Mesenchymal stem cell (in vitro differentiated cells and primary cell): ENCODE results near the gene HMGXB3.

Source experiments
- DNase-seq: peaks from one replicate; pipeline ENCODE4 v3.0.0-alpha.2; 2013
- H2AFZ ChIP-seq: one replicate; pipeline ENCODE4 v1.6.1; 2013; ENCODE audit warnings: low read depth, mild to moderate bottlenecking, control low read depth, inconsistent platforms, low read length, moderate library complexity
- H2AK5ac ChIP-seq: 2 replicates; pipeline ENCODE4 v1.6.1; 2013; ENCODE audit warnings: low read length, moderate library complexity, mild to moderate bottlenecking, inconsistent platforms; ENCODE audit not compliant: severe bottlenecking
- H2BK120ac ChIP-seq: one replicate; pipeline ENCODE4 v1.6.1; 2013; ENCODE audit warnings: low read depth, mild to moderate bottlenecking, inconsistent platforms, low read length, moderate library complexity
- H2BK12ac ChIP-seq, 2 experiments: one replicate each; pipeline ENCODE4 v1.6.1; 2013; ENCODE audit warnings: inconsistent platforms in 2 of 2, low read length in 2 of 2, mild to moderate bottlenecking in 2 of 2, moderate library complexity in 2 of 2, control low read depth in 1 of 2
- H2BK15ac ChIP-seq: one replicate; pipeline ENCODE4 v1.6.1; 2013; ENCODE audit warnings: mild to moderate bottlenecking, low read depth, inconsistent platforms; ENCODE audit not compliant: poor library complexity, severe bottlenecking
- H2BK5ac ChIP-seq: 2 replicates; pipeline ENCODE4 v1.6.1; 2013; ENCODE audit warnings: low read depth, mild to moderate bottlenecking, low read length, control low read depth, inconsistent platforms; ENCODE audit not compliant: poor library complexity, severe bottlenecking
- H3K14ac ChIP-seq, 2 experiments: one replicate each; pipeline ENCODE4 v1.6.1; 2013; ENCODE audit warnings: inconsistent platforms in 2 of 2, low read length in 2 of 2, control low read depth in 1 of 2, mild to moderate bottlenecking in 1 of 2, moderate library complexity in 1 of 2
- H3K18ac ChIP-seq, 2 experiments: one replicate each; pipeline ENCODE4 v1.6.1; 2013; ENCODE audit warnings: inconsistent platforms in 2 of 2, low read length in 2 of 2, control low read depth in 1 of 2, low read depth in 1 of 2, mild to moderate bottlenecking in 1 of 2
- H3K23ac ChIP-seq, 2 experiments: one replicate each; pipeline ENCODE4 v1.6.1; 2013; ENCODE audit warnings: inconsistent platforms in 2 of 2, low read length in 2 of 2, mild to moderate bottlenecking in 2 of 2, moderate library complexity in 2 of 2, control low read depth in 1 of 2
- H3K27ac ChIP-seq: 2 replicates; pipeline ENCODE4 v1.5.1; 2013; ENCODE audit warnings: mild to moderate bottlenecking, moderate library complexity, low read length, control low read depth, inconsistent platforms; ENCODE audit not compliant: poor library complexity, severe bottlenecking
- H3K27me3 ChIP-seq, 2 experiments: 2 replicates each; pipeline versions ENCODE4 v1.6.1 to v1.7.0; 2013; ENCODE audit warnings: low read length in 2 of 2, mild to moderate bottlenecking in 2 of 2, moderate library complexity in 2 of 2, control low read depth in 1 of 2, inconsistent platforms in 1 of 2; ENCODE audit not compliant: control insufficient read depth in 1 of 2, insufficient read depth in 1 of 2
- H3K36me3 ChIP-seq, 2 experiments: 2 replicates each; pipeline versions ENCODE4 v1.6.1 to v1.7.0; 2013; ENCODE audit warnings: low read length in 2 of 2, control low read depth in 1 of 2, inconsistent platforms in 1 of 2, low read depth in 1 of 2, mild to moderate bottlenecking in 1 of 2; ENCODE audit not compliant: insufficient read depth in 2 of 2, control insufficient read depth in 1 of 2
- H3K4ac ChIP-seq, 2 experiments: one replicate each; pipeline ENCODE4 v1.6.1; 2013; ENCODE audit warnings: inconsistent platforms in 2 of 2, low read length in 2 of 2, mild to moderate bottlenecking in 2 of 2, moderate library complexity in 2 of 2, control low read depth in 1 of 2, low read depth in 1 of 2
- H3K4me1 ChIP-seq: 2 replicates; pipeline ENCODE4 v1.6.1; 2013; ENCODE audit warnings: low read depth, low read length, control low read depth; ENCODE audit not compliant: control insufficient read depth, insufficient read depth
- H3K4me2 ChIP-seq: 2 replicates; pipeline ENCODE4 v1.6.1; 2013; ENCODE audit warnings: low read length, mild to moderate bottlenecking, inconsistent platforms; ENCODE audit not compliant: poor library complexity, severe bottlenecking
- H3K4me3 ChIP-seq, 2 experiments: 2 replicates each; pipeline versions ENCODE4 v1.5.1 to v1.7.0; 2013; ENCODE audit warnings: low read length in 2 of 2, mild to moderate bottlenecking in 2 of 2, control low read depth in 1 of 2, low read depth in 1 of 2; ENCODE audit not compliant: insufficient read depth in 1 of 2
- H3K79me1 ChIP-seq: replicated peaks from 2 replicates; pipeline ENCODE4 v1.6.1; 2013; ENCODE audit warnings: mild to moderate bottlenecking, control low read depth, low read length, inconsistent platforms; ENCODE audit not compliant: poor library complexity, severe bottlenecking
- H3K9ac ChIP-seq: 2 replicates; pipeline ENCODE4 v1.7.0; 2013; ENCODE audit warnings: mild to moderate bottlenecking, low read length, moderate library complexity
- H3K9me3 ChIP-seq: 2 replicates; pipeline ENCODE4 v1.7.0; 2013; ENCODE audit warnings: mild to moderate bottlenecking, low read length; ENCODE audit not compliant: control insufficient read depth
- H4K8ac ChIP-seq: one replicate; pipeline ENCODE4 v1.6.1; 2013; ENCODE audit warnings: inconsistent platforms, mild to moderate bottlenecking, low read length, moderate library complexity
- H4K91ac ChIP-seq: one replicate; pipeline ENCODE4 v1.6.1; 2013; ENCODE audit warnings: mild to moderate bottlenecking, low read length, inconsistent platforms
- WGBS: methylation state at CpG from one replicate; pipeline ENCODE4 v1.1.7; 2013; ENCODE audit warnings: mixed read lengths; 5-methylcytosine and 5-hydroxymethylcytosine counted together

The HMGXB3 gene

GRCh38 chr5:150016537-150016936 is 16.0 kb downstream of the HMGXB3 start:
- no peak overlapping the region for H2AFZ ChIP-seq
- H3K27me3 ChIP-seq, result no peaks in the 10 kb centered on the region
- no peak overlapping the region for H2BK120ac ChIP-seq
- H4K8ac ChIP-seq, result no peak overlapping the region
- no peak overlapping the region for H3K9ac ChIP-seq
- no peak overlapping the region for H3K23ac ChIP-seq
- H3K9me3 ChIP-seq, result peaks cover 18% of the 10 kb centered on the region
- no peak for DNase-seq
- H2BK15ac ChIP-seq, result no peak overlapping the region
- H2AK5ac ChIP-seq, result no peak overlapping the region
- H3K4ac ChIP-seq, result no peak overlapping the region
- H3K27ac ChIP-seq, result no peak overlapping the region
- H4K91ac ChIP-seq, result no peak overlapping the region
- no peak overlapping the region for H3K4me3 ChIP-seq
- no peak overlapping the region for H2BK12ac ChIP-seq
- peaks cover 3% of the 10 kb centered on the region for H3K4me1 ChIP-seq
- H2BK5ac ChIP-seq, result no peak overlapping the region
- H3K79me1 ChIP-seq, result peaks cover 18% of the 10 kb centered on the region
- no peak overlapping the region for H3K14ac ChIP-seq
- no peak overlapping the region for H3K18ac ChIP-seq
- no peak overlapping the region for H3K4me2 ChIP-seq
- H3K36me3 ChIP-seq, result peaks cover 23 to 86% of the 10 kb centered on the region in 2 experiments

- no peak overlapping the region for H3K18ac ChIP-seq
- WGBS, result 88% methylated on average over 3 of the region's 6 CpGs
Measured at GRCh38 chr5:150017226-150018005, 16.9 kb downstream of the HMGXB3 start.

DNA sequence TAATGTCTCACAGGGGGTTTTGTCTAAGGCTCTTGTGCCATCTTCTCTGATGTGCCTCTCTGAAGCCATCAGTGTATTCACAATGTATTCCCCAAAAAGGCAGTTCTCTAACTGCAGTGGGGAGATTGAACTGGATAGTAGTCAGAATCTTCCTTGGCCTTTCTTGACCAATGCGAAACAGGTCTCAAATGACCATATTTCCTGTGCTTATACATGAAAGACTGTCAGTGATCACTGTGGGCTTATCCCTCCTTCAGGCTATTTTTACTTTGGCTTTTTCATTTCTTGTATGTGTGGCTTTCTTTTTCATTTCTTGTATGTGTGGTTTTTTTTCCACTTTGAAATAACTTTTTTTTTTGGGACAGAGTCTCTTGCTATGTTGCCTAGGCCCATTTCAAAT is 19.7 kb downstream of the HMGXB3 start:
- H3K4me1 ChIP-seq, result peaks cover 5% of the 10 kb centered on the region
- H3K14ac ChIP-seq, result no peak overlapping the region
- WGBS, result 100% methylated on average over 1 of the region's 1 CpG
- no peak overlapping the region for H3K18ac ChIP-seq
- no peak overlapping the region for H2AK5ac ChIP-seq
- no peak overlapping the region for H3K4me3 ChIP-seq
- no peak overlapping the region for H2BK15ac ChIP-seq
- no peak overlapping the region for H3K4me2 ChIP-seq
- no peak overlapping the region for H2BK120ac ChIP-seq
- no peak overlapping the region for H3K27ac ChIP-seq
- no peak overlapping the region for H3K4ac ChIP-seq
- H4K91ac ChIP-seq, result no peak overlapping the region
- no peak overlapping the region for H2BK12ac ChIP-seq
- peaks cover 16% of the 10 kb centered on the region for H3K79me1 ChIP-seq
- no peak overlapping the region for H2BK5ac ChIP-seq
- H3K27me3 ChIP-seq, result no peaks in the 10 kb centered on the region
- no peak for DNase-seq
- peaks cover 8% of the 10 kb centered on the region for H3K9me3 ChIP-seq
- H4K8ac ChIP-seq, result no peak overlapping the region
- no peak overlapping the region for H3K23ac ChIP-seq
- H3K36me3 ChIP-seq, result peaks cover 14 to 78% of the 10 kb centered on the region in 2 experiments
- H2AFZ ChIP-seq, result no peak overlapping the region
- H3K9ac ChIP-seq, result no peak overlapping the region

More at GRCh38 chr5:150017226-150018005, 16.9 kb downstream of the HMGXB3 start:
- H2BK12ac ChIP-seq, result no peak overlapping the region
- H3K9me3 ChIP-seq, result peaks cover 18% of the 10 kb centered on the region
- H4K91ac ChIP-seq, result no peak overlapping the region
- peaks cover 16% of the 10 kb centered on the region for H3K79me1 ChIP-seq
- no peak overlapping the region for H3K23ac ChIP-seq
- H3K4me3 ChIP-seq, result no peak overlapping the region
- no peak overlapping the region for H3K4ac ChIP-seq
- H3K27me3 ChIP-seq, result no peaks in the 10 kb centered on the region
- no peak overlapping the region for H2BK120ac ChIP-seq
- no peak overlapping the region for H2BK5ac ChIP-seq
- no peak overlapping the region for H3K14ac ChIP-seq
- H3K36me3 ChIP-seq, result peaks cover 20 to 82% of the 10 kb centered on the region in 2 experiments
- peaks cover 3% of the 10 kb centered on the region for H3K4me1 ChIP-seq
- no peak overlapping the region for H2AK5ac ChIP-seq
- no peak overlapping the region for H3K9ac ChIP-seq
- DNase-seq, result no peak
- no peak overlapping the region for H3K4me2 ChIP-seq
- H2AFZ ChIP-seq, result no peak overlapping the region
- H3K27ac ChIP-seq, result peak overlapping the region; percentile 46
- no peak overlapping the region for H4K8ac ChIP-seq
- no peak overlapping the region for H2BK15ac ChIP-seq

GRCh38 chr5:150021491-150022157 is 21.1 kb downstream of the HMGXB3 start:
- Histone ChIP-seq H2BK15ac (no peak overlapping the region), H3K27me3 (no peaks in the 10 kb centered on the region), H3K4me1 (peaks cover 5% of the 10 kb centered on the region), H3K79me1 (peaks cover 13% of the 10 kb centered on the region), H2BK12ac (no peak overlapping the region), H3K4me3 (peak overlapping the region in 1 of 2 experiments; percentile 39), H2BK5ac (no peak overlapping the region), H3K9ac (peak overlapping the region; percentile 67), H3K4me2 (peak overlapping the region; percentile 19), H4K8ac (no peak overlapping the region), H3K4ac (no peak overlapping the region), H2AFZ (no peak overlapping the region), H3K14ac (no peak overlapping the region), H3K18ac (no peak overlapping the region), H2AK5ac (no peak overlapping the region), H3K9me3 (no peaks in the 10 kb centered on the region), H2BK120ac (no peak overlapping the region), H3K36me3 (peaks cover 15 to 76% of the 10 kb centered on the region in 2 experiments), H3K27ac (peak overlapping the region; percentile 61), H4K91ac (no peak overlapping the region), H3K23ac (no peak overlapping the region)
- WGBS, result 82% methylated on average over 8 of the region's 13 CpGs
- no peak for DNase-seq
